MM.1S (cell line): ENCODE data around the gene MS4A8.

Source experiments
- CTCF ChIP-seq: fragments of 300-600 bp; sonication (generic); IDR thresholded peaks from 2 replicates; pipeline ENCODE4 v1.5.1; 2016; ENCODE audit warnings: antibody characterized with exemption, low read length, mixed read lengths
- EZH2phosphoT487 ChIP-seq: fragments of 300-600 bp; sonication (generic); IDR thresholded peaks from 2 replicates; pipeline ENCODE4 v1.6.1; 2018; ENCODE audit warnings: antibody characterized with exemption, low read length

GRCh38 chr11:60748821-60749220 lies 49.4 kb downstream of the MS4A8 start:
- TF ChIP-seq CTCF, result no peak
- no peak for TF ChIP-seq EZH2phosphoT487
